Peyer's patch (tissue), 4 donors: Measurements from ENCODE around the gene GAA.

Experiments used
- CTCF ChIP-seq, 6 experiments: fragments of 450-650 bp in 4 of 6; fragments of 200-600 bp in 2 of 6; sonication (generic) in 1 of 6; IDR thresholded peaks; one replicate each; pipeline ENCODE4 v1.5.1; 2017 to 2019; ENCODE audit warnings: antibody characterized with exemption in 6 of 6, mild to moderate bottlenecking in 3 of 6, moderate library complexity in 1 of 6
- POLR2A ChIP-seq, 2 donors: fragments of 450-650 bp; IDR thresholded peaks; one replicate each; pipeline ENCODE4 v1.5.1; 2017; ENCODE audit warnings: antibody characterized with exemption in 2 of 2, mild to moderate bottlenecking in 2 of 2, moderate library complexity in 2 of 2

DNA sequence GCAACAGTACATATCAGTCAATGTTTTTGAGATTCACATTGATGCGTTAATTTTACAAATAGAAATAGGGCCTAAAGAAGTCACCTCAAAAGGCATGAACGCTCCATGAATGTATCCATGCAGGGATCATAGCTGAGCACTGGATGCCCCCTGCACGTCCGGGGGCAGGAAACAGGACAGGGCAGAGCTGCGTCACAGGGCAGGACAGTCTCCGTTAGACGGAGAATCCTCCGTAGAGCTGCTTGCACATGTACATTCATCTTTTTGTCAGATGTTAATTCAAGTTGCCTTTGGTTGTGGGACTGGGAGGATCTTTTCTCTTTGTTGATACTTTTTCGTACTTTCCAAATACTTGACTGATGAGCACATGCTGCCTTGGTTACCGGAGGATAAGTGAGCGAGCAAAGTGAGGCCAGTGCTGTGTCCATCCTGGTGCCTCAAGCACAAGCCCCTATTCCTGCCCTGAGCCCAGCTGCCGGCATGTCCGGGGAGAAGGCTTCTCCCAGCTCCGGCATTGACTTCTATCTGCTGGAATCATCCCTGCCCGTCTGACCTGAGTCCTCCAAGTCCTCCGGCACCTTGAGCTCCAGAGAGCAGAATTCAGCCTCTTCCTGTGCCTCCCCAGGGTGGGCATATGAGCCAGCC is 15.0 kb downstream of the GAA start:
- TF ChIP-seq CTCF (IDR thresholded peaks at IDR 0.05) (no peak), POLR2A (IDR thresholded peaks at IDR 0.05) (no peak)
